ENCODE data around the gene CHST11.

GRCh38 chr12:104602896-104603295 is 146.1 kb downstream of the CHST11 start:
- TF ChIP-seq CTCF (IDR thresholded peaks at IDR 0.05): no peak
- TF ChIP-seq POLR2A (IDR thresholded peaks at IDR 0.05): no peak
